HG02588 (cell line): ENCODE results near the gene NPSR1.
"Not testable (repeated sequence)": the region's sequence is repeated elsewhere in the genome, so short reads cannot be mapped to it uniquely, and the experiment has no call there.

Experiments
- ATAC-seq: cut with Tn5 transposase; IDR thresholded peaks from one replicate; pipeline ENCODE4 v1.9.1; 2021; ENCODE audit warnings: mild to moderate bottlenecking, moderate library complexity; ENCODE audit not compliant: unreplicated experiment

NPSR1 gene

DNA sequence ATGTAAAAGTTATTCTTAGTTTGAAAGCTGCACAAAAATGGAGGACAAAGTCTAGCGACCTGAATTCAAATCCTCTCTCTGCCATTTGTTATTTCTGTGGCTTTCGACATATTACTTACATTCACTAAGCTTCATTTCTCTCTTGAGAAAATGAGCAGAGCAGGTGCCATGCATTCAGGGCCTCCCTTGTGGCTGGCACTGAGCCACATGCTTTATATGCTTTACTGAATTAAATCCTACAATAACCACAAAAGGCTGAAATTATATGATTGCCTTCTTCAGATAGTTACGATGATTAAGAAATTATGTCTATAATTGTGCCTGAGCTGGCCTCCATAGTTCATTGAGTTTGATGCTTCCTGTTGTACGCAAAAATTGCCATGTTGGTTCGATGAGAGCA is 98.7 kb downstream of the NPSR1 start:
- ATAC-seq, result no peak

DNA sequence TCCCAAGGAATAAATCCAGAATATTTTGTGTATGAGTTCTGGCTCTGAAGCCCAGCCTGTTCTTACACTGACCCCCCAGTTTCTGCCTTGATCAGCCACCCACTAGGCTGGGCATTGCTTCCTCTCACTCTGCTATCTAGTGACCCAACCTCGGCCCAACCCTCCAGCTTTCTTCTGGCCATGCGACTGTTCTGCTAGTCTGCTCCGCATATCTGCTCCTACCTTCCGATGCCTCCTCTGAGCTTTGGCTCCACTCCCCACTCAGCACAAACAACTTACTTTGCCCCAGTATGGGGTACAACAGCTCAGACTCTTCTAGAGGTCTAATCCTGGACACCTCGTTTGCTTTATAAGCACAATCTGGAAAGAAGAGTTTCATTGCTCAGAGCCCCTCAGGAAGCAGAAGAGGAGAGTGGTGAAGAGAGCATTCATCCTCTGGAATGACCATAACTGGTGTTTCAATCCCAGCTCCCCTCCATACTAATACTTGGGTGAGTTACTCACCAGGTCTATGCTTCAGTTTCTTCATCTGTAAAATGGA is 99.6 kb downstream of the NPSR1 start:
- ATAC-seq, result no peak

- ATAC-seq, result peak; percentile 39
Measured at GRCh38 chr7:34758111-34758601, 100.1 kb downstream of the NPSR1 start.

GRCh38 chr7:34759477-34760125 is 101.6 kb downstream of the NPSR1 start:
- ATAC-seq, result peak; percentile 29

DNA sequence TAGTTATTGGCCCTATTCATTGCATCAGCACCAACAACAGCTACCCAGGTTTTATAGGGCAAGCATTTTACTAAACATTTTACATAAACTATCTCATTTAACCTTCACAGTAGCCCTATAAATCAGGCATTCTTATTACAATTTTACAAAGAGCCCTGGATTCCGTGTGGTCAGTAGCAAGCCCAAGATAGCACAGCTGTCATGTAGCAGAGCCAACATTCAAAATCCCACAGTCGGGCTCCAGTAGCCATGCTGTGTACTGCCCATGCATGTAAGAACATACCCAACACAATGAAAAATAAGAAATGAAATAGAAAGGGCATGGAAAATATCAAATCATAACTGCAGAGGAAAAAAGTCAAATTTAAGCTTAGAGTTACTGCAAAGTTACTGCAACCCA is 102.3 kb downstream of the NPSR1 start:
- ATAC-seq, result no peak

- ATAC-seq, result no peak
Measured at GRCh38 chr7:34761206-34761605, 103.2 kb downstream of the NPSR1 start.

- ATAC-seq, result no peak
Measured at GRCh38 chr7:34761627-34762026, 103.6 kb downstream of the NPSR1 start.

- no peak for ATAC-seq
Measured at GRCh38 chr7:34762764-34763163, 104.7 kb downstream of the NPSR1 start.

GRCh38 chr7:34772296-34772938 is 114.4 kb downstream of the NPSR1 start:
- no peak for ATAC-seq

DNA sequence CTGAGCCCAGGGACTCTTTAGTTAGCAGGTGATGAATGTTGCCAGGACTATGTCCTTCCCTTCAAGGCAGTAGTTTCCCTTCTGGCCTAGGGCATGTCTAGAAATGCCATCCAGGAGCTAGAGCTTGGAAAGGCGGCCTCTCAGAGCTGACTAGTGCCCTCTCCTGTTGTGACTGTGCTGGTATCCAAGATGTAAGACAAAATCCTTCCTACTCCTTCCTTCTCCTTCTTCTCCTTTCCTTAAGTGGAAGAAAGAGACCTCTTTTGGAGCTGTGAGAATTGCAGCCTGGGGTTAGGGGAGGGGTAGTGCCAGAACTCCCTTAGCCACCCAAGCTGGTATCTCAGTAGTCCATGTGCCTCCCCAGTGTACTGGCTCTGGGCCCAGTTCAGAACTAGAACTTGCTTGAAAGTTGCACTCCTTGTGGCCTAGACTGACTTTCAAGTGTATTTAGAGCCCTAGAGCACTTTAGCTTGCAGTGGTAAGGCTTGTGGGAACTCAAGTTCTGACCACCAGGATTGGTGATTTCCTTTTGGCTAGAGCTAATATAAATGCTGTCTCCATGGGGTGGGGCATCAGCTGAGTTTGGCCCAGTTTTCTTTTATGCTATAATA is 118.8 kb downstream of the NPSR1 start:
- ATAC-seq, result no peak

DNA sequence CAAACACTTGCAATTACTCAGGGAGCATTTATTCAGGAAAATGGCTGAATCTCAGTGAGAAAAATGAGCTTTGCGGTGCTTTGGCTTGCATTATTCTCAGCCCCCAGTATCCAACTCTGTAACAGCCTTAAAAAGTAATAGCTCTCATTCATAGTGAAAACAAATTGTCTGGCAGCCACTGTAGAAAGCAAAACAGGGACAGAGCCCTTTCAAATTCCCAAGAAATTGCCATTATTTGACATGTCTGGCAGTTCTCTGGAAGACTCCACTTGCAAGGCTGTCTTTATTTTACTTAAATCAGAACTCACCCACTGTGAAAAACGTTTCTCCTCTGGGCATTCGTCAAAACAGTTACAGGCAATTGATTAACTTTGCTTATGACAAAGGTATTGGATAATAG is 122.5 kb downstream of the NPSR1 start:
- no peak for ATAC-seq

DNA sequence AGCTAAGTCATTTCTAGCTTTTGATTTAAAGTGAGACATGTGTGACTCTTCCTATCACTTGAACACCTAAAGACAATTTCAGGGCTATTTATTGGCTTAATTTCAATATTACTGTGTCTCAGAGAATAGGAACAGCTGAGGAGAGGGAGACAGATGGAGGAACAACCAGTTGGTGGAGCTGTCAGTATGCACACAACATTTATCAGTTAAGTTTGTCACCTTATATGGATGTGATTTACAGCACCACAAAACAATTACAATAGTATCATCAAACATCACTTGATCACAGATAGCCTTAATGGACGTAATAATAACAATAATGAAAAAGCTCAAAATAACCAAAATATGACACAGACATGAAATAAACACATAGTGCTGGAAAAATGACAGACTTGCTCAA is 129.6 kb downstream of the NPSR1 start:
- no peak for ATAC-seq

DNA sequence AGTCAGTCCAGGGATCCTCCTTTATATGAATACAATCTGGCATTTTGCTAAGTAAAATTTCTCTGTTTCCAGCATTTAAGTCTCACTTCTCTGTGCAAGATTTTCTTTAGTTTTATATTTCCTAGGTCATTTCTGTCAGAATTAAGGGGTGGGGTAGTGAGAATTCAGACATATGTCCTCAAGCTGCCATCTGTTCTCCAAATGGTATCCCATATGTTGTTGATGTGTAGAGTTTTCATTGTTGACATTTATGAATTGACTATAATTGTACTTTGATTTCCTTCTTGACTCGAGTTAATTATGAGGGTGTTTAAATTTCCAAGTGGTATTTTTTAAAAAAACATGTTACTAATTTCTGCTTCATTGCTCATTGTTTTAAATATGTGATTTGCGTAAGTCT is 148.8 kb downstream of the NPSR1 start:
- no peak for ATAC-seq

GRCh38 chr7:34807548-34808340 is 149.7 kb downstream of the NPSR1 start:
- no peak for ATAC-seq

DNA sequence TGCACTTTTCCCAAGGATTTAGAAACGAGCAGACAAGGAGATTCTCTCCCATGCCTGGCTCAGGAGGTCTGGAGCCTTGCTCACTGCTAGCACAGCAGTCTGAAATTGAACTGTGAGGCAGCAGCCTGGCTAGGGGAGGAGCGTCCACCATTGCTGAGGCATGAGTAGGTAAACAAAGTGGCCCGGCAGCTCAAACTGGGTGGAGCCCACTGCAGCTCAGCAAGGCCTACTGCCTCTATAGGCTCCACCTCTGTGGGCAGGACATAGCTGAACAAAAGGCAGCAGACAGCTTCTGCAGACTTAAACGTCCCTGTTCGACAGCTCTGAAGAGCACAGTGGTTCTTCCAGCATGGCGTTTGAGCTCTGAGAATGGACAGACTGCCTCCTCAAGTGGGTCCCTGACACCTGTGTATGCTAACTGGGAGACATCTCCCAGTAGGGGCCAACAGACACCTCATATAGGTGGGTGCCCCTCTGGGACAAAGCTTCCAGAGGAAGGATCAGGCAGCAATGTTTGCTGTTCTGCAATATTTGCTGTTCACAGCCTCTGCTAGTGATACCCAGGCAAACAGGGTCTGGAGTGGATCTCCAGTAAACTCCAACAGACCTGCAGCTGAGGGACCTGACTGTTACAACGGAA is 156.3 kb downstream of the NPSR1 start:
- ATAC-seq, result not testable (repeated sequence)

DNA sequence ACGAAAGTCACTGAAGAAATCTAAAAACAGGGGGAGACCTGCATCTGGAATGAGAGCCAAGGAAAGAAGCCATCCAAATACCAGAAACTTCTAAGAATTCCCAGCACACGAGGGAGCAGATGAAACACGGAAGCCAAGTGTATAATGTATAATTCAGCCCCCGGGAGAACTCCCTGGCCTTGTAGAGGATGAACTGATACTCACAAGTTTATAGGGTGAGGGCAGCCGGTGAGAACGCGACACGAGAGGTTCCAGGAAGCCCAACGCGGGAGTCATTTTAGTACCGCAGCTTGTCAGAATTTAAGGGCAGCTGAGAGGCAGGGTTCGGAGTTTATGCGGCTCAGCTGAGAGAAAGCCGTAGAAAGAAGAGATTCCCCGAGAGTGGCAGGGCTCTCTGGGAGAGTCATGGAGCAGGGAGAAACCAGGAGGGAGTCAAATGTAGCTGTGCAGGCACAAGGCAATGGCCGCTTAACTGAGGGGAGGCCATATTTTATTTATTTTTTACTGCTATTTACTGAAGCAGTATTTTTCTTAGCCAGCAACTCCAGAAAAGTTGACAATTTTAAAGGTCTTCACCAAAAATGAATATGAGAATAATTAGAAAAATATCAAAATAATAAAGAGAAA is 164.0 kb downstream of the NPSR1 start:
- no peak for ATAC-seq

DNA sequence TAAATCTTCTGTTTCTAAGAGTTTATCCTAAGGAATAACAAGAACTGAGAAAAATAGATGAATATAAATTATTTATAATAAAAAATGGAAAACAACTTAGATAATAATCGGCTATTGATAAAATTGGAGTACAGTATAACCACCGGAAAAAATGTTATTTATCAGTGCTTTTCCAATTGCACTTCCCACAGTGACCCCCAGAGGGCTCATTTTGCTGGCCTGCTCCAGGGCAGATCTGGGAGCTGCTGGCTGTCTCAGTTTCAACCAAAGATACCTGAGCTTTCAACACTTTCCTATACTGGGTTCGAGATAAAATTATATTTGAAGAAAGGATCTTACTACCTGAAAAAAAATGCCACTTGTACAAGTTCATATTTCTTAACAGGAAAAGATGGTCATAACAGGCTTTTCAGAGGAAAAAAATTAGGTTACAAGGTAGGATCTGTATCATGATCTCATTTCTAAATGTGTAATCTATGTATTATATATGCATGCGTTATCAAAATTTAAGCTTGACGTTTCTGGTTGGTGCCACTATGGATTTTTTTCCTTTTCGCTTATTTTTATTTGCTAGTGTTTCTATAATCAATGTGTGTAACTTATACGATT is 165.7 kb downstream of the NPSR1 start:
- no peak for ATAC-seq

- ATAC-seq, result no peak
Measured at GRCh38 chr7:34825221-34825620, 167.2 kb downstream of the NPSR1 start.

- ATAC-seq, result no peak
Measured at GRCh38 chr7:34830390-34830789, 172.4 kb downstream of the NPSR1 start.

- no peak for ATAC-seq
Measured at GRCh38 chr7:34831436-34831835, 173.4 kb downstream of the NPSR1 start.
